ENCODE results near the gene EGLN3. TPM values are rescaled to one million over a fixed set of nuclear protein-coding genes. Genes with fewer than 3 reads are reported as not detected.
A peak's percentile ranks its signal among the peaks of the same experiment; 100 is the strongest.

The EGLN3 gene
- total RNA-seq, 1 donor from 2014 or later = 14.2 TPM

- H3K27ac Mint-ChIP-seq (ENCODE audit: unreplicated experiment) = no peak overlapping the region
- no peak for TF ChIP-seq CTCF (IDR thresholded peaks at IDR 0.05; ENCODE audit: unreplicated experiment)
- H3K4me1 Mint-ChIP-seq (ENCODE audit: unreplicated experiment) = peaks cover 8% of the 10 kb centered on the region
- H3K36me3 Mint-ChIP-seq (ENCODE audit: low read depth, unreplicated experiment) = no peaks in the 10 kb centered on the region
- no peak for DNase-seq (ENCODE audit: low spot score)
- no peaks in the 10 kb centered on the region for H3K27me3 Mint-ChIP-seq (ENCODE audit: unreplicated experiment)
- no peak overlapping the region for H3K4me3 Mint-ChIP-seq (ENCODE audit: unreplicated experiment)
- no peaks in the 10 kb centered on the region for H3K9me3 Mint-ChIP-seq (ENCODE audit: unreplicated experiment)
Measured at GRCh38 chr14:33943096-33943883, 7.6 kb downstream of the EGLN3 start.

GRCh38 chr14:33941718-33942117 is 9.2 kb downstream of the EGLN3 start:
- H3K27me3 Mint-ChIP-seq (ENCODE audit: unreplicated experiment) = no peaks in the 10 kb centered on the region

GRCh38 chr14:33940561-33941011 is 10.3 kb downstream of the EGLN3 start:
- H3K4me1 Mint-ChIP-seq (ENCODE audit: unreplicated experiment) = peaks cover 21% of the 10 kb centered on the region
- H3K27me3 Mint-ChIP-seq (ENCODE audit: unreplicated experiment) = no peaks in the 10 kb centered on the region
- no peak overlapping the region for H3K4me3 Mint-ChIP-seq (ENCODE audit: unreplicated experiment)
- no peak for DNase-seq (ENCODE audit: low spot score)
- no peaks in the 10 kb centered on the region for H3K36me3 Mint-ChIP-seq (ENCODE audit: low read depth, unreplicated experiment)
- TF ChIP-seq CTCF (IDR thresholded peaks at IDR 0.05; ENCODE audit: unreplicated experiment) = no peak
- H3K27ac Mint-ChIP-seq (ENCODE audit: unreplicated experiment) = no peak overlapping the region
- H3K9me3 Mint-ChIP-seq (ENCODE audit: unreplicated experiment) = no peaks in the 10 kb centered on the region

More at GRCh38 chr14:33941718-33942117, 9.2 kb downstream of the EGLN3 start:
- peaks cover 17% of the 10 kb centered on the region for H3K4me1 Mint-ChIP-seq (ENCODE audit: unreplicated experiment)
- TF ChIP-seq CTCF (IDR thresholded peaks at IDR 0.05; ENCODE audit: unreplicated experiment) = no peak
- H3K4me3 Mint-ChIP-seq (ENCODE audit: unreplicated experiment) = no peak overlapping the region
- H3K9me3 Mint-ChIP-seq (ENCODE audit: unreplicated experiment) = no peaks in the 10 kb centered on the region
- no peak for DNase-seq (ENCODE audit: low spot score)
- no peak overlapping the region for H3K27ac Mint-ChIP-seq (ENCODE audit: unreplicated experiment)
- H3K36me3 Mint-ChIP-seq (ENCODE audit: low read depth, unreplicated experiment) = no peaks in the 10 kb centered on the region

GRCh38 chr14:33938131-33938949 is 12.5 kb downstream of the EGLN3 start:
- no peak overlapping the region for H3K4me3 Mint-ChIP-seq (ENCODE audit: unreplicated experiment)
- DNase-seq (ENCODE audit: low spot score) = peak; percentile 41

More at GRCh38 chr14:33938131-33938949, 12.5 kb downstream of the EGLN3 start:
- H3K27ac Mint-ChIP-seq (ENCODE audit: unreplicated experiment) = peak overlapping the region; percentile 33
- H3K9me3 Mint-ChIP-seq (ENCODE audit: unreplicated experiment) = no peaks in the 10 kb centered on the region
- peaks cover 27% of the 10 kb centered on the region for H3K4me1 Mint-ChIP-seq (ENCODE audit: unreplicated experiment)
- TF ChIP-seq CTCF (IDR thresholded peaks at IDR 0.05; ENCODE audit: unreplicated experiment) = no peak
- no peaks in the 10 kb centered on the region for H3K27me3 Mint-ChIP-seq (ENCODE audit: unreplicated experiment)
- no peaks in the 10 kb centered on the region for H3K36me3 Mint-ChIP-seq (ENCODE audit: low read depth, unreplicated experiment)
